NCI-H524 (cell line): ENCODE data around the gene GMIP.
"Not testable (repeated sequence)": the region's sequence is repeated elsewhere in the genome, so short reads cannot be mapped to it uniquely, and the experiment has no call there.

Experiments used
- DNase-seq, 2 experiments: peaks; one replicate each; lab custom pipeline; 2025; lab: John Stamatoyannopoulos, UW

GMIP gene, protein sequence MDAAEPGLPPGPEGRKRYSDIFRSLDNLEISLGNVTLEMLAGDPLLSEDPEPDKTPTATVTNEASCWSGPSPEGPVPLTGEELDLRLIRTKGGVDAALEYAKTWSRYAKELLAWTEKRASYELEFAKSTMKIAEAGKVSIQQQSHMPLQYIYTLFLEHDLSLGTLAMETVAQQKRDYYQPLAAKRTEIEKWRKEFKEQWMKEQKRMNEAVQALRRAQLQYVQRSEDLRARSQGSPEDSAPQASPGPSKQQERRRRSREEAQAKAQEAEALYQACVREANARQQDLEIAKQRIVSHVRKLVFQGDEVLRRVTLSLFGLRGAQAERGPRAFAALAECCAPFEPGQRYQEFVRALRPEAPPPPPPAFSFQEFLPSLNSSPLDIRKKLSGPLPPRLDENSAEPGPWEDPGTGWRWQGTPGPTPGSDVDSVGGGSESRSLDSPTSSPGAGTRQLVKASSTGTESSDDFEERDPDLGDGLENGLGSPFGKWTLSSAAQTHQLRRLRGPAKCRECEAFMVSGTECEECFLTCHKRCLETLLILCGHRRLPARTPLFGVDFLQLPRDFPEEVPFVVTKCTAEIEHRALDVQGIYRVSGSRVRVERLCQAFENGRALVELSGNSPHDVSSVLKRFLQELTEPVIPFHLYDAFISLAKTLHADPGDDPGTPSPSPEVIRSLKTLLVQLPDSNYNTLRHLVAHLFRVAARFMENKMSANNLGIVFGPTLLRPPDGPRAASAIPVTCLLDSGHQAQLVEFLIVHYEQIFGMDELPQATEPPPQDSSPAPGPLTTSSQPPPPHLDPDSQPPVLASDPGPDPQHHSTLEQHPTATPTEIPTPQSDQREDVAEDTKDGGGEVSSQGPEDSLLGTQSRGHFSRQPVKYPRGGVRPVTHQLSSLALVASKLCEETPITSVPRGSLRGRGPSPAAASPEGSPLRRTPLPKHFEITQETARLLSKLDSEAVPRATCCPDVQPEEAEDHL

DNA sequence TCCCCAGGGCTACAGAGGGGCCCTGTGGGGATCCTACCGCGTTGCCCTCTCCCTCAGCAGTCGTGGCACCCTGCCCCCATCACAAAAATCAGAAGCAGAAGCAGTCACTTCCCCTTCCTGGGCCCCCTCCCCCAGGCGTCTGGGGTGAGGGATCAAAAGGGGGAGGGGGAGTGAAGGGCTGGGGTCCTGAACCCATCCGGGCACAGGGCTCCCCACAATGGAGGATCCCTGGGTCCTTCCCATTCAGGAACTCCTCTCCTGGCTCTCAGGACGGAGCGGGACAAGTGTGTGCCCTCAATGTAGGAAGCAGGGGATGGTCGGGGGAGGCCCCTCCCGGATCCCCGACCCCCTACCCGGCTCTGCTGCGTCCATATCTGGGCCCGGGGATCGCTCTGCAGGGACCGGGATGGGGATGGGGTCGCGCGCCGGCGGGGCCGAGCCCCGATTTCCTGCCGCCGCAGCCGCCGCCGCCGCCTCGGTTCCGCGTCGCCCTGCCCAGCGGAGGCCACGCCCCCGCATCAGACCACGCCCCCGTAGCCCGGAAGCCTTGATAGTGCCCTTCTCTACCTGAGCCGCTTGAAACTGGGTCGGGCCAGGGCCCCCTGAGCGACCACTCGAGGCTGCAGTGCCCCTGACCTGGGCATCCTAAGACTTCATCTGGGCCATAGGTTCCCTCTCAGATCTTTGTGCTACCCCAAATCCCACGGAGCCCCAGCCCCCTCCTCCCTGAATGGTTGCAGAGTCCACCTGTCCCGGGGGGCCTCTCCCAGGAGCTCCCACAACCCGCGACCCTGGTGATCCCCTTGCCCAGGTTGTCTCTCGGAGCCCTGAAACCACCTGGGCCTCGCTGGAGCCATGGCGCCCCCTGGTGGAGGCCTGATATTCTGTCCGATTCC is at the start of gene GMIP:
Gene GMIP, minus strand, starts transcription at position 500 of the 896 bp plus-strand sequence. Its CDS starts 128 bp downstream, at position 372.
- DNase-seq, result peak; percentile 47 to 71

GRCh38 chr19:19691683-19692082 is 48.2 kb upstream of the GMIP start:
- DNase-seq, result no peak

DNA sequence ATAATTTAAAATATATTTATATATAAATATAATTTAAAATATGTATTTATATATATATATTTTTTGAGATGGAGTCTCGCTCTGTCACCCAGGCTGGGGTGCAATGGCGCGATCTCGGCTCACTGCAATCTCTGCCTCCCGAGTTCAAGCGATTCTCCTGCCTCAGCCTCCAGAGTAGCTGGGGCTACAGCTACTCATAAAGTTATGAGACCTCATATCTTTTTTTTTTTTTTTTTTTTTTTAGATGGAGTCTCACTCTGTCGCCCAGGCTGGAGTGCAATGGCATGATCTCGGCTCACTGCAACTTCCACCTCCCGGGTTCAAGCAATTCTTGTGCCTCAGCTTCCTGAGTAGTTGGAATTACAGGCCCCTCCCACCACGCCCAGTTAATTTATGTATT is 45.6 kb upstream of the GMIP start:
- DNase-seq, result not testable (repeated sequence)

- DNase-seq, result no peak
These were observed 43.6 kb upstream of the GMIP start for GRCh38 chr19:19687090-19687489.

DNA sequence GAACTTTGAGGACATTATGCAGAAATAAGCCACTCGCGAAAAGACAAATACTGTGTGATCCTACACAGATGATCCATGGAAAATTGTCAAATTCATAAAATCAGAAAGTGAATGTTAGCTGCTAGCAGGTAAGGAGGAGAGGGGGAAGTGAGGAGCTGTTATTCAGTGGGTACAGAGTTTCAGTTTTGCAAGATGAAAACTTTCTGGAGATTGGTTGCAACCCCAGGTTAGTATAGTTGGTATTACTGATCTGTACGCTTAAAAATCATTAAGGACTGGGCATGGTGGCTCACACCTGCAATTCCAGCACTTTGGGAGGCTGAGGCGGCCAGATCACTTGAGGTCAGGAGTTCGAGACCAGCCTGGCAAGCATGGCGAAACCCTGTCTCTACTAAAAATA is 43.1 kb upstream of the GMIP start:
- DNase-seq, result no peak

GRCh38 chr19:19686119-19686518 is 42.7 kb upstream of the GMIP start:
- not testable (repeated sequence) for DNase-seq

DNA sequence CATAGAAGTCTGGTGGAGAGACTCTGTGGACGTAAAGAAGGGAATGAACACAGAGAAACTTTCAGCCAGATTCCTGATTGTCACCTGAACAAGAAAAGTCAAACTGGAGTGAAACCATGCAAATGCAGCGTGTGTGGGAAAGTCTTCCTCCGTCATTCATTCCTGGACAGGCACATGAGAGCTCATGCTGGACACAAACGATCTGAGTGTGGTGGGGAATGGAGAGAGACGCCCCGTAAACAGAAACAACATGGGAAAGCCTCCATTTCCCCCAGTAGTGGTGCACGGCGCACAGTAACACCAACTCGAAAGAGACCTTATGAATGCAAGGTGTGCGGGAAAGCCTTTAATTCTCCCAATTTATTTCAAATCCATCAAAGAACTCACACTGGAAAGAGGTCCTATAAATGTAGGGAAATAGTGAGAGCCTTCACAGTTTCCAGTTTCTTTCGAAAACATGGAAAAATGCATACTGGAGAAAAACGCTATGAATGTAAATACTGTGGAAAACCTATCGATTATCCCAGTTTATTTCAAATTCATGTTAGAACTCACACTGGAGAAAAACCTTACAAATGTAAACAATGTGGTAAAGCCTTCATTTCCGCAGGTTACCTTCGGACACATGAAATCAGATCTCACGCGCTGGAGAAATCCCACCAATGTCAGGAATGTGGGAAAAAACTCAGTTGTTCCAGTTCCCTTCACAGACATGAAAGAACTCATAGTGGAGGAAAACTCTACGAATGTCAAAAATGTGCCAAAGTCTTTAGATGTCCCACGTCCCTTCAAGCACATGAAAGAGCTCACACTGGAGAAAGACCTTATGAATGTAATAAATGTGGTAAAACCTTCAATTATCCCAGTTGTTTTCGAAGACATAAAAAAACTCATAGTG is 36.0 kb upstream of the GMIP start:
- DNase-seq, result no peak

GRCh38 chr19:19677579-19677978 is 34.1 kb upstream of the GMIP start:
- no peak for DNase-seq

GRCh38 chr19:19674315-19674714 is 30.9 kb upstream of the GMIP start:
- no peak for DNase-seq

DNA sequence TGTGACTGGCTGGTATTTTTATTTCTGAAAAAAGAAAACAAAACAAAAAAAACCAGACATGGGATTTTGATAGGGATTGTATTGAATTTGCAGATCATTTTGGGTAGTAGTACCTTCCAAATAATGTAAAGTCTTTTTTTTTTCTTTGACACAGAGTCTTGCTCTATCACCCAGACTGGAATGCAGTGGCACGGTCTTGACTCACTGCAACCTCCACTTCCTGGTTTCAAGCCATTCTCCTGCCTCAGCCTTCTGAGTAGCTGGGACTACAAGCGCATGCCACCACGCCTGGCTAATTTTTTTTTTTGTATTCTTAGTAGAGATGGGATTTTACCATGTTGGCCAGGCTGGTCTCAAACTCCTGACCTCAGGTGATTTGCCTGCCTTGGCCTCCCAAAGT is 29.4 kb upstream of the GMIP start:
- DNase-seq, result no peak

DNA sequence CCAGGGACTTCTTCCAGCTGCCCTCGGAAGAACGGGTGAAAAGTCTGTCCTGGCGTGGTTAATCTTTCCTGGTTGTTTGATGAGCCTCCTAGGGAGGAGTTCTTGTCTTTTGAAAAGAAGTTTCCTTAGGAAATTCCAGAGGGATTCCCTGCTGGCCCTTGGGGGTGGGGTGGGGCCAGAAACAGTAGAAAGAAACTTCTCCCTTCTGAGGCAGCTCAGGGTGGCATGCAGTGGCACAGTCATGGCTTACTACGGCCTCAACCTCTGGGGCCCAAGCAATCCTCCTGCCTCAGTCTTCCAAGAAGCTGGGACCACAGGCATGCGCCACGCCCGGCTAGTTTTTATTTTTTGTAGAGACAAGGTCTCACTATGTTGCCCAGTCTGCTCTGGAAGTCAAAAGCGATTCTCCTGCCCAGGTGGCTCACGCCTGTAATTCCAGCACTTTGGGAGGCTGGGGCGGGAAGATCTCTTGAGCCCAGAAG is 26.7 kb upstream of the GMIP start:
- DNase-seq, result no peak

DNA sequence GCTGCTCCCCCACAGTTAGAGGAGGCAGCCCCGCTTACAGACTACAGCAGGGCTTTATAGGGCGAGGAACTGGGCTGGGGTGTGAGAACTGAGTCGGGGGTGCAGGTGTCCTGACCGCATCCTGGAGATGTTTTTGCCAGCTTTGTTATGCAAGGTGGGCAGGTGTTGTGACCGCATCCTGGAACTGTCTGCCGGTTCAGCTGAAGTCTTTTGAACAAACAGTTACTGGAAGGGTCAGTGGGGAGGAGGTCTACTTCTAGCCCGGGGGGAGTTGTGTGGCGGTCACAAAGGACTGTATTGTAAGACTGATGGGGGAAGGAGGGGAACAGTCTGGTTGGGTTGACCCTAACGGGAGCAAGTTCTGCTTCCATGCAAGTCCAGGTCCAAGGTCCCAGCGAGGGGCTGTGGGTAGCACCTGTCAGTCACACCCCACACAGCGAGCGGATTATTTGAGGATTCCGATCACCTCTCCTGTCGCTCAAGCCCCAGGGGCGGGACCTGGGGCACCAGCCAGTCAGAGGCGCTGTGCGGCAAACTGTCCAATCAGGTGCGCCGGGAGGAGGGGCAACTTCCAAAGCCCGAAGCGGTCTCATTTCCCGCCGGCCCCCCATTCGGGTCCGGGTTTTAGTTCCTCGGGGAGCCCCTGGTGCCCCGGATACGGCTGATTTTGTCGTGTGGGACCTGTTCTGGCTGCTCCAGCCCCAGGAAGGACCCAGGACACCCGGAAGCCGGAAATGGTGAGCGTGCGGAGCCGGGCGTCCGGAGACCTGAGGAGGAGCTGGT is 25.0 kb upstream of the GMIP start, which contains the start of gene ZNF101:
Gene ZNF101, plus strand, starts transcription at position 610 of the 783 bp plus-strand sequence. Its CDS starts 125 bp downstream, at position 735.
- peak; percentile 88 to 98 for DNase-seq

DNA sequence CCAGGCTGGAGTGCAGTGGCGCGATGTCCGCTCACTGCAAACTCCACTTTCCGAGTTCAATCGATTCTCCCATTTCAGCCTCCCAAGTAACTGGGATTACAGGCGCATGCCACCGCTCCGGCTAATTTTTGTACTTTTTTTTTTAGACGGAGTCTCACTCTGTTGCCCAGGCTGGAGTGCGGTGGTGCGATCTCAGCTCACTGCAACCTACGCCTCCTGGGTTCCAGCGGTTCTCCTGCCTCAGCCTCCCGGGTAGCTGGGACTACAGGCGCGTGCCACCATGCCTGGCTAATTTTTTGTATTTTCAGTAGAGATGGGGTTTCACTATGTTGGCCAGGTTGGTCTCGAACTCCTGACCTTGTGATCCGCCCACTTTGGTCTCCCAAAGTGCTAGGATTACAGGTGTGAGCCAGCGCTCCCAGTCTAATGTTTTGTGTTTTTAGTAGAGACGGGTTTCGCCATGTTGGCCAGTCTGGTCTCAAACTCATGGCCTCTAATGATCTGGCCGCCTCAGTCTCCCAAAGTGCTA is 22.0 kb upstream of the GMIP start:
- DNase-seq, result not testable (repeated sequence)

DNA sequence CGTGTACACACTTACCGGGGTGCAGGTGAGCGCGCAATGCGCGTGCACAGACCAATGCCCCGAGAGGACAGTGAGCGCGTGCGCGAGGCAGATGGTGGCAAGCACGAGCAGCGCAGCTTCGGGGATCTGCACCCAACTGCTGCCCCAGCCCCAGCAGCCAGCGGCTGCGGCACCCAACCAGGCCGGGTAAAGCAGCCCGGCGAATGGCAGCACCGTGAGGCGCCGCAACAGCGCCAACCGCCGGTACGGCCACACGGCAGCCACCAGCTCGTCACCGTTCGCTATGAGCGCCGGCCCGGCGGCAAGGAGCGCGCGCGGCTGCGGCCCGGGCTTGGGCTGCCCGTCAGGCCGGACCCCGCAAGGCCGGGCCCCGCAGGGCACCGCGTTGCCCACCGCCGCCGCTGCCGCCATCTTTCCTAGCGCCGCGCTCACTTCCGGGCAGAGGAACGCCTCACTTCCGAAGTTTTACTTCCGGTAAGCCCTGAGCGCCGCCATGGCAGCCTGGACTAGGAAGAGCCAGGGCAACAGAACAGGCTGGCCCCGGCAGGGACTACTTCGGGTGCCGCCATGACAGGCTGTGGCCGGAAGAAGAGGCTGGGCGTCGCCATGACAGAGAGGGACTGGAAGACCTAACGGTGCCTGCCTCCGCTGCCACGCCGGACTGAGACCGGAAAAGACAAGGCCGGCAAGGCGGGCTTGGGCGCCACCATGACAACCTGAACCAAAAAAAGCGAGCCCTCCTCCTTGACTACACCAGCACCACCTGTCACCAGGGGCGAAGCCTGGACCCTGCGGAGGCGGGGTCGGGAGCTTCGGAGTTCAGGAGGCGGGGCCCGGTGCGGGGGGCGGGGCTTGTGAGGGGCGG is 20.0 kb upstream of the GMIP start, which contains the start of gene ATP13A1:
Gene ATP13A1, minus strand, starts transcription at position 421 of the 865 bp plus-strand sequence. Its CDS starts 10 bp downstream, at position 411.
- peak; percentile 99 for DNase-seq

DNA sequence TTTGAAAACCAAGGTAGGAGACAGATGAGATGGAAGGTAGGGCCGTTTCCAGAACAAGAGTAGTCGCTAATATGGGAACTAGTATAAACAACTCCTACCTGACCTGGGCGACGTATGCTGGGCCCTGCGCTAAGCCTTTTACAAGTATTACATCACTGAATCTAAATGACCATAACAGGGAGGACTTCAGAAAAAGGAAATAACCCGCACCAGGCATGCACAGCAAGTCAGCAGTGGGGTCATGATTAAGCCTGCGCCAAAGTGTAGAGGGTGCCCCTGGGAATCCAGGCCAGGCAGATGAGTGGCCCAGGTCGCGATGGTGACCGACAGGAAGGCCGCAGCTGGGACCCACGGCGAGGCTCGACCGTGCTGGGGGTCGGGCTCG is 19.4 kb upstream of the GMIP start:
- DNase-seq, result no peak

DNA sequence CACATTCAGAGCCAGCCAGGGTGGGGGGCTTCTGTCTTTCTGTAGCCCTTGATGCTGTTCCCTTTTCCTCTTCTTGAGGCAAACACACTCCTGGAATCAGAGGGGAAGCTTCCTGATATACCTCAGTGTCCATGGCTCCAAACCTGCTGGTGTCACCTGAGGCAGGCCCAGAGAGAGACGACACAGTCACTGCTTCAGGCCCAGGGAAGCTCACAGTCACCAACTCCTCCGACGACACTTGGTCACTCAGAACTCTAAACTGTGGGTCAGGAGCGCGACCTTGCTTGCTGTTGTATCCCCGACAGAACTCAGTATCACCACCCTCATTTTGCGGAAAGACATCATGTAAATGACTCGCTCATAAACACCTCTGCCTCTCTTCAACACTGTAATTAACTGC is 18.9 kb upstream of the GMIP start:
- no peak for DNase-seq

DNA sequence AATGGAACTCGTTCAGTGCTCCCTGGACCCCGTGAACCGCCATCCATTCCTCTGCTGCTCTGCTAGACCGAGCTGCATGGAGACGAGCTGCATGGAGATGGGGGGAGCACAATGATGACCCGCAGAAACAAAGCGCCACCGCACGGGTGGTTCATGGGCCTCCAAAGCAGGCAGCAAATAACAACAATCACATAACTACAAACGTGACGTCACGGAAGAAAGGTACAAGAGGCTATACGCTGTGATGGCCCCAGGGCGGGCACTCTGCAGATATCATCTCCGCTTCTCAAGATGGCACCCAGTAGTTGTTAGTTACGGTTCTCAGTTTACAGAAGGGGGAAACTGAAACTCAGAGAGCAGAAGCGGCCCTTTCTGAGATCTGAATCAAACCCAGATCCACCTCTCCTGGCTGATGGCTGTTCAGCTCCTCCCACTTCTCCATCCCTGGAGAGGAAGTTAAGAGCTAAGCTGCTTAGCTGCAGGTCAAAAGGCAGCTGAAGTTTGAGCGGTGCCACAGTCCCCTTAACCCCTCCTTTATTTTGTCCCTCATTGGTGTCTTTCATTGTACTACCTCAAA is 18.3 kb upstream of the GMIP start:
- no peak for DNase-seq

DNA sequence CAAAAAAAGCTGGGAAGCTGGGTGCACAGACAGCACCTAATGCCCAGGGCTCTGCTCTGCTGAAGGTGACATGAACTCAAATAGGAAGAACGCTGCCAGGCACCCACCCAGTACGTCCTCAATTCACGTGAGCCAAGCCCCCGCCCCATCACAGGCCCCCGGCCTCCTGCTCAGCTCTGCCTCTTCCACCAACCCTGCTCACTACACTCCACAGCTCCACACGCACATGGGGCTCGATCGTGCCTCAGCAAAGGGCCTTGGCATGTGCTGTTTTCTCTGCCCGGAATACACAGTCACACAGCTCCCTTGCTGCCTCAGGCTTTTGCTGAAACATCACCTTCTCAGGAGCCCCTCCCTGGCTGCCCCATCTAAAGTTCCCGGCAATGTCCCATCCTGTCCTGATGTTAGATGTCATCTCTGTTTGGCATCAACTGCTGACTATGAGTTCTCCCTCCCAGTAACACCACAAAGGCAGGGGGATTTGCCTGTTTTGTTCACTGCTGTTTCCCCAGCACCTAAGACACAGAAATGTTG is 17.8 kb upstream of the GMIP start:
- no peak for DNase-seq
